Memory B cell (primary cell): ENCODE data around the gene SAG.

Experiments used
- ATAC-seq: fragments of 150-1000 bp; cut with Tn5 transposase; 2 replicates; pipeline ENCODE4 v1.10.0; 2021; ENCODE audit warnings: low read depth, mild to moderate bottlenecking, moderate library complexity
- DNase-seq, 2 donors: peaks; one replicate each; pipeline ENCODE4 v3.0.0; 2022; ENCODE audit warnings: low spot score in 2 of 2
- H3K27ac Mint-ChIP-seq: one replicate; pipeline ENCODE4 v1.8.0; 2022; ENCODE audit warnings: mild to moderate bottlenecking, moderate library complexity, mixed read lengths
- H3K27me3 Mint-ChIP-seq: one replicate; pipeline ENCODE4 v1.8.0; 2022; ENCODE audit warnings: mixed read lengths
- H3K36me3 Mint-ChIP-seq: one replicate; pipeline ENCODE4 v1.8.0; 2022; ENCODE audit warnings: mild to moderate bottlenecking, mixed read lengths
- H3K4me1 Mint-ChIP-seq: one replicate; pipeline ENCODE4 v1.8.0; 2022; ENCODE audit warnings: mixed read lengths
- H3K4me3 Mint-ChIP-seq: one replicate; pipeline ENCODE4 v1.8.0; 2022; ENCODE audit warnings: mild to moderate bottlenecking, moderate library complexity, mixed read lengths
- H3K9me3 Mint-ChIP-seq: one replicate; pipeline ENCODE4 v1.8.0; 2022; ENCODE audit warnings: mixed read lengths

Gene SAG

DNA sequence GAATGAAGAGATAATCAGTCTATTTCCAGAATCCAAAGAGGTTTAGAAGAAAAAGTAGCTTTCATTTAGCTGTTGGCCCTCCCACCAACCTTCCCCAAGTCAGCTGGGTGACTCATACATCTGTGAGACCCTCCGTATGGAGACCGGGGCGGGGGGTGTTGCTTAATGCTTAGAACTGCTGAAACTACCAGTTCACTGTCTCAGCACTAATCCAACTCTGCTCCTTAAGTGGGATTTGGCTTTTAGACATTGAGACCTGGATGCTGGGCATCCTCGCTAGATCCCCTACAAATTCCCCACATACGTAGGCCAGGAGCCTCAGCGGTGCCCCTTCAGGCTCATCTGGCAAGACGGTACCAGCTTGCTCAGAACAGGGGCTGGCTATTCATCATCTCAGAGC lies at the start of gene SAG:
SAG (plus strand) TSS at position 252 of the 400 bp plus-strand sequence. CDS start 1,374 bp downstream, outside the sequence.
- no peaks in the 10 kb centered on the region for H3K9me3 Mint-ChIP-seq

DNA sequence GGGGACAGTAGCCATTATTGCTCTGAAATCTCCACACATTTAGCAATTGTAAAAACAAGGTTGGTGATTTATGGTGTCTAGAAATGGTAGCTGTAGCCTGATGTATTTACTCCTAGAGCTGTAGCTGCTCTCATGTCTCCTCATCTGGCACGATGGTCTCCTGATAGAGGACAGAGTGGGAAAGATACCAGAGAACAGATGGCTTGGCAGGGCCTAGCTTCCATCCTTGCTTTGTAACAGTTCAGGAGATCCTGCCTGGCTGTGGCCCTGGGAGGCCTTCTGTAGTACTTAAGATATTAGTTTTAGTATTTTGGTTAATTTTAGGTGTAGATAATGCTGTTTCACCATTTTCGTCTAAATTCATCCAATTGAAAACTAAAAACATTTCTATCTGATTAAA lies 49.4 kb upstream of the SAG start:
- Mint-ChIP-seq H3K9me3 (no peaks in the 10 kb centered on the region), H3K4me1 (peaks cover 34% of the 10 kb centered on the region), H3K27me3 (no peaks in the 10 kb centered on the region), H3K36me3 (peaks cover 38% of the 10 kb centered on the region), H3K4me3 (no peak overlapping the region), H3K27ac (no peak overlapping the region)
- DNase-seq (no peak), ATAC-seq (no peak)

More for the DNA sequence above, at the start of gene SAG:
- Mint-ChIP-seq H3K4me1 (peaks cover 9% of the 10 kb centered on the region), H3K36me3 (no peaks in the 10 kb centered on the region), H3K27ac (no peak within 1 kb of the TSS), H3K4me3 (no peak within 1 kb of the TSS), H3K27me3 (no peaks in the 10 kb centered on the region)
- DNase-seq (no peak), ATAC-seq (no peak)

DNA sequence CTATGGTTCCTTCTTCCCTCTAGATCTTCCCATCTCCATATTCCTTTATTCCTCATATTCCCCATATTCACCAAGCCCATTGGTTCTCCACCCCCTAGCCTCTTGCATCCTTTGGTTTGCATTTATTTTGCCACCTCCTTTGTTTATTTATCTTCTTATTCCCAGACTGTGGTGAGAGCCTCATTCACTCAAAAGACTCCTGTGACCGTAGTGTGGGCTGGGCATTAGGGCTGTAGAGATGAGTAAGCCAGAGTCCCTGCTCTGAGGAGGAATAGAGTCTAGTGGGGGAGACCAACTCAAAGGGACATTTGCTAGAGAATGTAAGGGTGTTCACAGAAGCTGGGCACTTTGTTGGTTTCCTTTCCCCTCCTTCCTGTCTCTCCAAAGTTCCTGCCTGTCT lies 47.9 kb upstream of the SAG start:
- ATAC-seq (no peak), DNase-seq (no peak)
- H3K27ac Mint-ChIP-seq, result peak overlapping the region; percentile 39
- H3K36me3 Mint-ChIP-seq, result peaks cover 42% of the 10 kb centered on the region
- no peaks in the 10 kb centered on the region for H3K27me3 Mint-ChIP-seq
- peaks cover 27% of the 10 kb centered on the region for H3K4me1 Mint-ChIP-seq
- H3K9me3 Mint-ChIP-seq, result no peaks in the 10 kb centered on the region
- H3K4me3 Mint-ChIP-seq, result no peak overlapping the region

DNA sequence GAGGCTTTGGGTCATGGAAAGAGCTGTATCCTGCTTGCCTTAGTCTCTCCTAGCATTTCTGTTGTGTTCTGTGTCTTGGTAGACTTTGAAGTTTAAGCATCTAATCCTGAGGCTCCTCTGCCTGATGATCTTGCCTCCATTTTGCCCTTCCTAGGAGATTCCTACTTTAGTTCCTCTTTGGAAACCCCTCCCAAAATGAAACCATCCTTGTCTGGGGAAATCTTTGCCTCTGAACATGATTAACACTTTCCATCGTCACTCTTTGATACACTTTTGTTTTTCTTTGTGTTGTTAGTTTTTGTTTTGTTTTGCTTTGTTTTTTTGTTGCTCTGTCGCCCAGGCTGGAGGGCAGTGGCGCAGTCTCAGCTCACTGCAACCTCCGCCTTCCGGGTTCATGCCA lies 47.0 kb upstream of the SAG start:
- Mint-ChIP-seq H3K27ac (peak overlapping the region; percentile 62), H3K27me3 (no peaks in the 10 kb centered on the region), H3K4me3 (no peak overlapping the region), H3K9me3 (no peaks in the 10 kb centered on the region), H3K4me1 (peaks cover 21% of the 10 kb centered on the region), H3K36me3 (peaks cover 46% of the 10 kb centered on the region)
- DNase-seq (no peak), ATAC-seq (no peak)

DNA sequence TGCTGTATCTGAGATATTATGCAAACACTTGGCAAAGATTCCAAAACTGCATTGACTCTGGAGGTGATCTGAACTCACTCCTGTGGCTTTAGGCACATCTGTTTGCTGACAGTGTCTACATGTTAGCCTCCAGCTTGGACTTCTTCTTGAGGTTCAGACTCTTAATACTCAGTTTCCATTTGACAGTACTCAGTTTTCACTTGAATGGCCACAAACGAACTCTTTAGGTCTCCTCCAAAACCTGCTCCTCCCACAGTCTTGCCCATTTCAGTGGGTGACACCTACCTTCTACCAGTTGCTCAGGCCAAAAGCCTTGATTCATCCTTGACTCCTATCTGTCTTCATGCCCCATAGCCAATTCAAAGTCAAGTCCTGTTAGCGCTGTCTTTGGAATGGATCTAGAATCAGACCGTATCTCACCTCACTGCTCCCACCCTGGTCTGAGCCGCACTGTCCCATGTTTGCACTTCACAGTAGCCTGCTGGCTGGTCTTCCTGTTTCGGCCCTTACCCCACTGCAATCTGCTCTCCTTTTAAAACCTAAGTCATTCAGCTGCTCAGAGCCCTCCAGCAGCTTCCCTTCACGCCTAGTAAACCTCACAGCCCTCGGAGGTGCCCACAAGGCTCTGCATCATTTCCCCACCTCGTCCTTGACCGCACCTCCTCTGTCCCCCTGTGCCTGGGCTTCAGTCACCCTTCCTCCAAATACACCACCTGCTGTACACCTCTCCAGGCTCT lies 45.6 kb upstream of the SAG start:
- H3K9me3 Mint-ChIP-seq, result no peaks in the 10 kb centered on the region
- H3K4me3 Mint-ChIP-seq, result peak overlapping the region; percentile 54
- DNase-seq, result no peak
- no peaks in the 10 kb centered on the region for H3K27me3 Mint-ChIP-seq
- no peak for ATAC-seq
- H3K36me3 Mint-ChIP-seq, result peaks cover 58% of the 10 kb centered on the region
- peak overlapping the region; percentile 81 for H3K27ac Mint-ChIP-seq
- peaks cover 26% of the 10 kb centered on the region for H3K4me1 Mint-ChIP-seq

DNA sequence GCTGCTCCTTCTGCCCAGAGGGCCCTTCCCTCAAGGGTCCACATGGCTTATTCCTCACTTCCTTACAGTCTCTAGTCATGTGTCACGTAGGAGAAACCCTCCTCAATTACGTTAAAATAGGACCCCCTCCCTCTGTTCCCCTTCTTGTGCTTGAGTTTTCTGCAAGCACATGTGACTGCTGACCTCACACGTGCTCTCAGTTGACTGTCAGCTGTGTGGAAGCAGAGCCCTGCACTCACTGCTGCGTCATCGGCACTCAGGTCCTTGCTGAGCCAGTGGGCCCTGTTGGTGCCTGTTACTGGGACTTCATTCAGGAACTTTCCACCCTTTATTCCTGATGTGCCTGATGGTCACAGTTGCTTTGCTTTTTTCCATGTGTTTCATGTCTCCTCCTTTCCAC lies 45.1 kb upstream of the SAG start:
- Mint-ChIP-seq H3K4me3 (peak overlapping the region; percentile 54), H3K9me3 (no peaks in the 10 kb centered on the region), H3K4me1 (peaks cover 28% of the 10 kb centered on the region), H3K36me3 (peaks cover 58% of the 10 kb centered on the region), H3K27me3 (no peaks in the 10 kb centered on the region), H3K27ac (peak overlapping the region; percentile 81)
- DNase-seq (no peak), ATAC-seq (no peak)

DNA sequence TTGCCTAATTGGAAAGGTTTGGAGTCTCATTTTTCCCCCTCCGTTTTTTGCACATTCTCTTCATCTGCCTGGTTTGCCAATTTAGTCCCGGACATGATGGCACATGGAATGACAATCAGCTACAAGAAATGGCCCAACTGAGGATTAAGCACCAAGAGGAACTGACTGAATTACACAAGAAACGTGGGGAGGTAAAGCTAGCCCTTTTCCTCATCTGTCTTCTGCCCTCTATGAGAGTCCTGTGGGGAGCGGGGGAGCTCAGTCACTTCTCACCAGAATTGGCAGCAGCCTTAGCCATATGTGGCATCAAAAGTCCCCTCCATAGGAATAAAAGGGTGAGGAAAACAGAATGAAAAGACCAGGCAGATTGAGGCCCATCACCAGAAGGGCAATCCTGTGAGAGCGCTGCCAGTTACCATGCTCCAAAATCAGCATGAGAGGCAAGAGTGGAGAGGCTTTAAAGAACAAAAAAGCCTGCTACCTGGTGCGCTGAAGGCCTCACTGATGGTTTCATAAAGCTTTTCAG lies 44.5 kb upstream of the SAG start:
- no peak for ATAC-seq
- peaks cover 33% of the 10 kb centered on the region for H3K4me1 Mint-ChIP-seq
- no peak overlapping the region for H3K4me3 Mint-ChIP-seq
- DNase-seq, result no peak
- no peaks in the 10 kb centered on the region for H3K9me3 Mint-ChIP-seq
- peak overlapping the region; percentile 81 for H3K27ac Mint-ChIP-seq
- H3K27me3 Mint-ChIP-seq, result no peaks in the 10 kb centered on the region
- peaks cover 56% of the 10 kb centered on the region for H3K36me3 Mint-ChIP-seq

DNA sequence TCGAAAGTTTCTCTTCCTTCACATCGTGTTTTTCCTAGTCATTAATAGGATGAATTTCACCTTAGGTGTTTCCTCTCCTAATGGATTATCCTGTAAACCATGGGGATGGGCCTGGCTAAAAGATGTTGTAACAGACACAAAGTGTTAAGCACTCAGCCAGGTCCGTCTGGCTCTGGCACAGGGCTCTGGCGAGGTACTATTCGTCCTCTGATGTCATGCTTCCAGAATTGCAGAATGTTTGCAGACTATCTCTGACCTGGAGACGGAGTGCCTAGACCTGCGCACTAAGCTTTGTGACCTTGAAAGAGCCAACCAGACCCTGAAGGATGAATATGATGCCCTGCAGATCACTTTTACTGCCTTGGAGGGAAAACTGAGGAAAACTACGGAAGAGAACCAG lies 42.9 kb upstream of the SAG start:
- no peak overlapping the region for H3K27ac Mint-ChIP-seq
- ATAC-seq, result no peak
- H3K27me3 Mint-ChIP-seq, result no peaks in the 10 kb centered on the region
- DNase-seq, result no peak
- H3K4me1 Mint-ChIP-seq, result peaks cover 37% of the 10 kb centered on the region
- H3K4me3 Mint-ChIP-seq, result no peak overlapping the region
- no peaks in the 10 kb centered on the region for H3K9me3 Mint-ChIP-seq
- peaks cover 51% of the 10 kb centered on the region for H3K36me3 Mint-ChIP-seq

DNA sequence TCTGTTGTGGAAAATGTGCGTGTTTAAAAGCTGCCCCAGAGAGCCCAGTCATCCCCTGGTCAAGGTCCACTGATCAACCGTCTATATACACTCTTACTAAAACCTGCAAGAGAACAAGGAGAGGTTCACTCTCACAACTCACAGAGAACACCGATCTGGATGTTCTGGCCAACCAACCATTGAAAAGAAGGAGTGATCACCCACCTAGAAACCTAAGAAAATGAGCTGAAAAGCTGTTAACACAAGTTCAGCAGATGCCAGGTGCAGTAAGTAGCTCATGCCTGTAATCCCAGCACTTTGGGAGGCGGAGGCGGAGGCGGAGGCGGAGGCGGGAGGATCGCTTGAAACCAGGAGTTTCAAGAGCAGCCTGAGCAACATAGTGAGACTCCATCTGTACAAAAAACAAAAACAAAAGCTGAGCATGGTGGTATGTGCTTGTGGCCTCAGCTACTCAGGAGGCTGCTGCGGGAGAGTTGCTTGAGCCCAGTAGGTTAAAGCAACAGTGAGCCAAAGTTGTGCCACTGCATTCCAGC lies 41.7 kb upstream of the SAG start:
- Mint-ChIP-seq H3K27me3 (no peaks in the 10 kb centered on the region), H3K36me3 (peaks cover 46% of the 10 kb centered on the region), H3K4me3 (no peak overlapping the region), H3K4me1 (peaks cover 42% of the 10 kb centered on the region), H3K9me3 (no peaks in the 10 kb centered on the region), H3K27ac (peak overlapping the region; percentile 68)
- DNase-seq (no peak), ATAC-seq (no peak)

DNA sequence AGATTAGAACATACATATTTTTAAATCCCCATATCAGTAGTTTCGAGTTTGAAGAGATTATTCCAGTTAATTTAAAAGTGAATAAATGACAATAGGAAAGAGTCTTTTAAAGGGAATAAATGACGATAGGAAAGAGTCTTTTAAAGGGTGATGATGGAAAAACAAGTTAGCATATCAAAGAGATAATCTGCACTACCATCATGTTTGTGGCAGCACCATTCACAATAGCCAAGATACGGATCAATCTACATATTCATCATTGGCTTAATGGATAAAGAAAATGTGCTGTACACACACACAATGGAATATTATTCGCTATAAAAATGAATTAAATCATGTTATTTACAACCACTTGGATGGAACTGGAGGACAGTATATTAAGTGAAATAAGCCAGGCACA lies 41.1 kb upstream of the SAG start:
- H3K4me1 Mint-ChIP-seq, result peaks cover 43% of the 10 kb centered on the region
- H3K9me3 Mint-ChIP-seq, result no peaks in the 10 kb centered on the region
- no peak overlapping the region for H3K4me3 Mint-ChIP-seq
- DNase-seq (no peak), ATAC-seq (no peak)
- H3K27me3 Mint-ChIP-seq, result no peaks in the 10 kb centered on the region
- peaks cover 44% of the 10 kb centered on the region for H3K36me3 Mint-ChIP-seq
- peak overlapping the region; percentile 94 for H3K27ac Mint-ChIP-seq

DNA sequence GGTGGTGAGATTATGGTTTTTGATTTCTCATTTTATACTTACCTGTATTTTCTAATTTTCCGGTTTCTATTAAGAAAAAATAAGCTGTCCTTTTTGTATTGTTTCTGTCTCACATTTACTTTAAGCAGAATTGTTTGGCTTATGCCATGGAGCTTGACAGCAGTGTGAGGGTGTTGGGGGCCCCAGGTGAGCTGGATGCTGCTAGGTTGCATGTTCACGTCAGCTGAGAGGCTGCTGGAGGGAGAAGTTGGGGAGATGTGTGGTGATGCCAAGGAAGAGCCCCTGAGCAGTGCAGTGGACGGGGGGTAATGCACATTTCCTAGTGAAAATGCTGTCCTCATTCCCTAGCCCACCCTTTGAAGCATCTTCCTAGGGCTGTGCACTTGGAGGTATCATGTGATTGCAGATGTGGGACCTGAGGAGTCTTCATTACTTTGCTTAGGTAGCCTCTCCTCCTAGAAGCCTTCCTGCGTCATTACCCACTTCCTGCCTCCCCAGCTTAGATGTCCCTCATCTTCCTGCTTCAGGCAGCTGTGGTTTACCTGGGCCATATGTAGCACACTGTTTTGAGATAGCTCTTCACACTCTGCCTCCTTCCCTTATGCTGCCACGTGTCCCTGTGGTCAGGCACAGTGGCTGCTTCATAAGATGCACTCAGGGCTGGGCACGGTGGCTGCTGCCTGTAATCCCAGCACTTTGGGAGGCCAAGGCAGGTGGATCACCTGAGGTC lies 39.9 kb upstream of the SAG start:
- ATAC-seq (peak; percentile 97), DNase-seq (peak; percentile 44 to 55)
- Mint-ChIP-seq H3K4me1 (peaks cover 34% of the 10 kb centered on the region), H3K27me3 (no peaks in the 10 kb centered on the region), H3K9me3 (no peaks in the 10 kb centered on the region), H3K4me3 (peak overlapping the region; percentile 53), H3K36me3 (peaks cover 42% of the 10 kb centered on the region), H3K27ac (peak overlapping the region; percentile 94)

DNA sequence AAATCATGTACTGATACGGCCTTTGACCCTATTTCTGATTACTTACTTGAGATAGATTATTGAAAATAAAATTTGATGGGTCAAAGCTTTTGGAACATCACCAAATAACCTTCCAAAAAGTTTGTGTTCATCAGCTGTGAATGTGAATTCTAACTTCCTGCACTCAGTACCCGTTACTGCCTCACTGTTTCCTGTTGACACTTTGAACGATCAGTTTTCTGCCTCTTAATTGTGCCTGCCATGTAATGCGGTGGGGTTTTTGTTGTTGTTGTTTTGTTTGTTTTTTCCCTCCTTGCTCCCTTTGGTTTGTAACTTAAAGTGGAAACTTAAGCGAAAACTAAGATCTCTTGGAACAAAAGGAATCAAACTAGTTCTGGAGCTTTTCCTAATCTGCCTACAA lies 37.2 kb upstream of the SAG start:
- DNase-seq, result no peak
- Mint-ChIP-seq H3K36me3 (peaks cover 44% of the 10 kb centered on the region), H3K4me1 (peaks cover 35% of the 10 kb centered on the region), H3K27ac (peak overlapping the region; percentile 78), H3K9me3 (no peaks in the 10 kb centered on the region), H3K4me3 (peak overlapping the region; percentile 62), H3K27me3 (no peaks in the 10 kb centered on the region)
- ATAC-seq, result no peak

DNA sequence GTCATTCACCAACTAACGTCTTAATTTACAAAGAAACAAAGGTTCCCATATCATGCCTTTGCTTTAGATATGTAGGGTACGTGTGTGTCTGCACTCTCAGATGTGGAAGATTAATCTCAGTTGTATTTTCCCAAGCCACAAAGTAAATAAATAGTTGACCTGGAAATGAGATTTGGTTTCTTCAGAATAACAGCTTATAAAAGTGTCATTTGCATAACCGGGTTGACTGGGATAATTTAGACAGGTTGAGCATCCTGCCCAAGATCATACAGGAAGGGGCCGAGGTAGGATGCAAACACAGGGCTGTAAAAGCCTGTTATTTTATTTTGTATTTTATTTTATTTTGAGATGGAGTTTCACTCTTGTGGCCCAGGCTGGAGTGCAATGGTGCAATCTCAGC lies 36.7 kb upstream of the SAG start:
- peak overlapping the region; percentile 62 for H3K4me3 Mint-ChIP-seq
- peak overlapping the region; percentile 78 for H3K27ac Mint-ChIP-seq
- H3K36me3 Mint-ChIP-seq, result peaks cover 43% of the 10 kb centered on the region
- no peaks in the 10 kb centered on the region for H3K27me3 Mint-ChIP-seq
- H3K4me1 Mint-ChIP-seq, result peaks cover 33% of the 10 kb centered on the region
- no peak for ATAC-seq
- no peaks in the 10 kb centered on the region for H3K9me3 Mint-ChIP-seq
- DNase-seq, result no peak

DNA sequence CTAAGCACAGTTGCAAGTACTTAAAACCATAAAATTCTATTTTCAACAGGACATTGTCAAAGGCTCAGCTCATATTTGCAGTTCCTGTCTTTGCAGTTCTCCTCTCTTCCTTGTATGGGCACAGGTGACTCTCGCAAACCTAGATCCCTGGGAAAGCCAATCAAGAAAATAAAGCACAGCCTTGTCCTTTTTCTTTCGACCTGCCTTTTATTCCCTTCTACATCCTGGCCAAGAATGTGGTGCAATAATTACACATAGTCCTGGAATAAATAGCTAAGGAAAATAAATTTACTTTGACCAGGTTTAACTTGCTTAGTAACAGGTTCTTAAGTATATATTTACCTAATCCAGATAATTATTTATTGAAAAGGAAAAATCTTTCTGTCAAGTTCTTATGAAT lies 35.9 kb upstream of the SAG start:
- no peaks in the 10 kb centered on the region for H3K27me3 Mint-ChIP-seq
- peaks cover 39% of the 10 kb centered on the region for H3K36me3 Mint-ChIP-seq
- no peak overlapping the region for H3K4me3 Mint-ChIP-seq
- no peak overlapping the region for H3K27ac Mint-ChIP-seq
- H3K4me1 Mint-ChIP-seq, result peaks cover 32% of the 10 kb centered on the region
- no peaks in the 10 kb centered on the region for H3K9me3 Mint-ChIP-seq
- ATAC-seq (no peak), DNase-seq (no peak)
